ACC112 (cell line): ENCODE data around the gene MOB3A.
A peak's percentile ranks its signal among the peaks of the same experiment; 100 is the strongest.

Source experiments
- H2AFZ ChIP-seq: fragments of 200-600 bp; sonication (generic); one replicate; pipeline ENCODE4 v1.6.0; 2017; ENCODE audit warnings: antibody characterized with exemption, low read length; ENCODE audit not compliant: unreplicated experiment
- H3K27ac ChIP-seq: fragments of 200-600 bp; sonication (generic); 2 replicates; pipeline ENCODE4 v1.5.1; 2014; ENCODE audit warnings: low read depth, mild to moderate bottlenecking, antibody characterized with exemption, low read length, moderate library complexity
- H3K27me3 ChIP-seq: fragments of 200-600 bp; sonication (generic); 2 replicates; pipeline ENCODE4 v1.6.1; 2014; ENCODE audit warnings: mild to moderate bottlenecking, antibody characterized with exemption, low read length, moderate library complexity, mixed read lengths; ENCODE audit not compliant: insufficient read depth
- H3K36me3 ChIP-seq: fragments of 200-600 bp; sonication (generic); 2 replicates; pipeline ENCODE4 v1.6.1; 2016; ENCODE audit warnings: mild to moderate bottlenecking, antibody characterized with exemption, low read length, moderate library complexity, mixed read lengths; ENCODE audit not compliant: insufficient read depth
- H3K4me1 ChIP-seq: fragments of 200-600 bp; sonication (generic); one replicate; pipeline ENCODE4 v1.6.1; 2016; ENCODE audit warnings: low read length, mixed read lengths; ENCODE audit not compliant: insufficient read depth, unreplicated experiment, control insufficient read depth
- H3K4me3 ChIP-seq: fragments of 200-600 bp; sonication (generic); 2 replicates; pipeline ENCODE4 v1.5.1; 2014; ENCODE audit warnings: mild to moderate bottlenecking, low read depth, low read length
- H3K79me2 ChIP-seq: fragments of 200-600 bp; sonication (generic); one replicate; pipeline ENCODE4 v1.6.0; 2016; ENCODE audit warnings: low read length; ENCODE audit not compliant: control insufficient read depth, unreplicated experiment, insufficient read depth

Gene MOB3A

DNA sequence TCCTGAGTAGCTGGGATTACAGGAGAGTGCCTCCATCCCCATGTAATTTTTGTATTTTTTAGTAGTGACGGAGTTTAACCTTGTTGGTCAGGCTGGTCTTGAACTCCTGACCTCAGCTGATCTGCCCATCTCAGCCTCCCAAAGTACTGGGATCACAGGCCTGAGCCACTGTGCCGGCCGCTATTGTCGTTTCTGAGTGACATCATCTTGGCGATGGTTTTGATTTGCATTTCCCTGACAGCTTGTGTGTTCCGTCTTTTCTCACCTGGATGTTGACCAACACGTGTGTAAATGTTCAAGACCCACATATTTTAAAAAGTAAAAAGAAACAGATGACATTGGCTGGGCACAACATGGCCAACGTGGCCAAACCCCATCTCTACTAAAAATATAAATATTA lies 32.3 kb downstream of the MOB3A start:
- H3K4me1 ChIP-seq = peaks cover 25% of the 10 kb centered on the region
- no peaks in the 10 kb centered on the region for H3K27me3 ChIP-seq
- no peak overlapping the region for H2AFZ ChIP-seq
- no peak overlapping the region for H3K4me3 ChIP-seq
- H3K36me3 ChIP-seq = no peaks in the 10 kb centered on the region
- no peak overlapping the region for H3K27ac ChIP-seq
- H3K79me2 ChIP-seq = no peaks in the 10 kb centered on the region

DNA sequence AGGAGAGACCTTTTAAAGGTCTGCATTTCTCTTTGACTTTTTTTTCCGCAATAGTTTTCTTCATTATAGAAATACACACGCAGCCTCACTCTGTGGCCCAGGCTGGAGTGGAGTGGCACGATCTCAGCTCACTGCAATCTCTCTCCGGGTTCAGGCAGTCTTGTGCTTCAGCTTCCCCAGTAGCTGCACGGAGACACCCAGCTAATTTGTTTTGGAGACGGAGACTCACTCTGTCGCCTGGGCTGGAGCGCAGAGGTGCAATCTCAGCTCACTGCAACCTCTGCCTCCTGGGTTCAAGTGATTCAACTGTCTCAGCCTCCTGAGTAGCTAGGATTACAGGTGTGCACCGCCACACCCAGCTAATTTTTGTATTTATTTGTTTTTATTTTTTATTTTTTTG lies 33.4 kb downstream of the MOB3A start:
- H3K27ac ChIP-seq = no peak overlapping the region
- H3K4me1 ChIP-seq = peaks cover 25% of the 10 kb centered on the region
- H3K27me3 ChIP-seq = no peaks in the 10 kb centered on the region
- H3K79me2 ChIP-seq = no peaks in the 10 kb centered on the region
- H3K4me3 ChIP-seq = no peak overlapping the region
- H3K36me3 ChIP-seq = no peaks in the 10 kb centered on the region
- no peak overlapping the region for H2AFZ ChIP-seq

DNA sequence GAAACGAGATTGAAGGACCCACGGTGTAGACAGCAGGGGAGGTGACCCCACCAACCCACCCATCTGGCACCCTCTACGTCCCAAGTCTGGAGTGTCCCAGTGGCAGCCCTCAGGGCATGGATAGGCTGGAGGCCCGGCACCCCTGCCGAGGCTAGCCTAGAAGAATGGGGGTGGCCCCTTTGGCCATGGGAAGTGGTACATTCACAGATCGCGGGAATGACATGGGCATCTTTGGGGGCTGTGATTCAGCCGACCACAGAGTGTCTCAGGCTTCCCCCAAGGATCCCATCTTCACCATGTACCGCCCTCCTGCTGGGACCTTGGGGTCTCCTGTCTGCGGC lies 33.8 kb downstream of the MOB3A start:
- Histone ChIP-seq H2AFZ (no peak overlapping the region), H3K4me1 (peaks cover 25% of the 10 kb centered on the region), H3K27ac (no peak overlapping the region), H3K4me3 (peak overlapping the region; percentile 74), H3K79me2 (no peaks in the 10 kb centered on the region), H3K36me3 (no peaks in the 10 kb centered on the region), H3K27me3 (no peaks in the 10 kb centered on the region)

DNA sequence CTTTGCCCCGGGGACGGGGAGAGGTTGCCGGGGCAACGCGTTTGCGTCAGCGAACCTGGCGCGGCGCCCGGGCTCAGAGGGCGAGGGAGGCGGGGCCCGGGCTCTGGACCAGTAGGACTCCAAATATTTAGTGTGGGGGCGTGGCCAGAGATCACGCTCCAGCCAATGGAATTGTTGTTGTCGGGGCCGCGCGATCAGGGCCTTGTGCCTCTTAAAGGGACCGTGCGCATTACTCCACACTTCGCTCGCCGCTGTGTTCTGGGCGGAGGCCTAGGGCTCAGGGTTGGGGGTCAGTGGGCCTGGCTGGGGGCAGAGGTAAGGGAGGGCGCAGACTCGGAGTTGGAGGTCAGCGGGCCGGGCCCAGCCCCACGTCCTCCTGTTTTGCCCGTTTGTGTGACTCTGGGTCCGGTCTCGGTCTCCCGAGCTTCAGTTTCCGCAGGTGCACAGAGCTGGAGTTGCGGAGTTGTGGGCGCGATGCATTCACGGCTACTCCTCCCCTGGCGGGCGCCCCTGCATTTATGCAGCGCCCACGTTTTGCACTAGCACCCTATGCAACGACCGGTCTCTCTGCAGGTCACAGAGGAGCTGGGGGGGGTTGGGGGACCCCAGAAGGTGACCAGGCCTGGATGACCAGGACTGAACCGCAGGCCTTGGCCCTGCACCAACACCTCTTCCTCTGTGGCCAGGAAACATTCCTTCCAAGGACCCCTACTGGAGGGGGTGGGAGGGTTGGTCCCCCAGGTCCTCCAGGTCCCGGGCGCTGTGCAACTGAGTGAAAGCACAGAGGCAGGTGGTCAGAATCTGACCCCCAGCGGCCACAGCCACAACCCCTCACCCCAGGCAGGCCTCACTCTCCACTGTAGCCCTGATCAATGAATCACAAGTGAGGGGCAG lies 34.4 kb downstream of the MOB3A start:
- Histone ChIP-seq H3K36me3 (no peaks in the 10 kb centered on the region), H3K4me1 (peaks cover 25% of the 10 kb centered on the region), H2AFZ (peak overlapping the region; percentile 48), H3K27ac (peak overlapping the region; percentile 94), H3K4me3 (peak overlapping the region; percentile 74), H3K79me2 (no peaks in the 10 kb centered on the region), H3K27me3 (no peaks in the 10 kb centered on the region)

DNA sequence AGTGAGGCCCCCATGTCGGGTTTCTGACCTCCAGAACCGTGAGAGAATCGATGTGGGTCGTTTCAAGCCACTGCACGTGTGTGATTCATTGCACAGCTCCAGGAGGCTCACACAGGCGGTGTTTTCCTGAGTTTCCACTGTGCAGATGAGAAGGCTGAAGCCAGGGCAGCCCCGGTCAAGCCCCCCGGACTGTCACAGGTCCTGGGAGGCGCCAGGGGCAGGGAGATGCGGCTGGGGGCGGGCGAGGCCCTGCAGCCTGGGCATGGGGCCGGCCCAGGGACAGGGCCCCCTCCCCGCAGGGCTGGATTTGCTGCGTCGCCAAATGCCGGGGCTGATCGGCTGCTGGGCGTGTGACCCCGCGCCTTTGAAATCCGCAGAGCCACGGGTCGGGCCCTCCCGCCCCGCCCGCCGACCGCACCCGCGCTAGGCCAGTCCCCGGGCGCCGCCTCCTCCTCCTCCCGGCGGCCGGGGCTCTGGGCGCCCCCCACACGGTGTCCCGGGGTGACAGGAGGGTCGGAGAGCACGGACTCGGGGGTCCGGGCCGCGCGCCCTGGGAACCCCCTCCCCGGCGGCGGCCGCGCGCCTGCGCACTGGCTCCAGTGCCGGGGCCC lies 35.1 kb downstream of the MOB3A start:
- no peaks in the 10 kb centered on the region for H3K36me3 ChIP-seq
- no peak overlapping the region for H2AFZ ChIP-seq
- H3K4me1 ChIP-seq = peaks cover 29% of the 10 kb centered on the region
- no peaks in the 10 kb centered on the region for H3K79me2 ChIP-seq
- H3K27ac ChIP-seq = peak overlapping the region; percentile 94
- peak overlapping the region; percentile 74 for H3K4me3 ChIP-seq
- H3K27me3 ChIP-seq = no peaks in the 10 kb centered on the region

DNA sequence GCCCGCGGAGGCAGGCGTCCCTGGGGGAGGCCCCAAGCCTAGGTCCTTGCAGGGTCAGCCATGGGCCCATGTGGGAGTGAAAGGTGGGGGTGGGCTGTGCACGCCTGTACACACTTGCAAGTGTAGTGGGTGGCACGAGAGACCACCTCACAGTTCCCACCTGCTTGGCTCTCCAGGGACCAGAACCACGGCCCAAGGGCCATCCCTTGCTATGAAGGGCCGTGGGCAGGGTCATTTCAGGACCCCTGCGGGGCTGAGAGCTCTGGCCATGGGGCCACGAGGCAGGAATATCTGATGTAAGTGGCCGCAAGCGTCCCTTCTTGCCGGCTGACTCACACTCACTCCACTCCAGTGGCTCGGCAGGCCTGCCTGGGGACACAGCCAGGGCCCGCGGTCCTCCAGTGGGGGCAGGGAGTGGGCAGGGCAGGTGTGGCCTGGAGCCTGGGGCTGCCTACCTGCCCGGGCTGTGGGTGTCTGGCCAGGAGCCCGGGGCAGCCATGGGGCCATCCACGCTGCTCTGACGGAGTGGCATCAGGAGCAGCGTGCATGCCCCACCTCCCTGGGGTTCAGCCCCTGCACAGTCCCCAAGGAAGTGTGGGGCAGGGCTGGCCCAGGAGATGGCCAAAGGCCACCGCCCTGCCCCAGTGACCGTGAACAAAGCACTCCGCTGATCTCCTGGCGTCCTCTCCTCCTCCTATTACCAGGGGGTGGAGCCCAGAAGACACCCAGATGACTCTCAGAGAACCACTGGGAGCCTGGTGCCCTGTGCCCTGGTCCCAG lies 36.5 kb downstream of the MOB3A start:
- Histone ChIP-seq H3K4me1 (peaks cover 37% of the 10 kb centered on the region), H3K27ac (peak overlapping the region; percentile 94), H3K4me3 (peak overlapping the region; percentile 74), H3K27me3 (no peaks in the 10 kb centered on the region), H3K79me2 (no peaks in the 10 kb centered on the region), H3K36me3 (no peaks in the 10 kb centered on the region), H2AFZ (no peak overlapping the region)

DNA sequence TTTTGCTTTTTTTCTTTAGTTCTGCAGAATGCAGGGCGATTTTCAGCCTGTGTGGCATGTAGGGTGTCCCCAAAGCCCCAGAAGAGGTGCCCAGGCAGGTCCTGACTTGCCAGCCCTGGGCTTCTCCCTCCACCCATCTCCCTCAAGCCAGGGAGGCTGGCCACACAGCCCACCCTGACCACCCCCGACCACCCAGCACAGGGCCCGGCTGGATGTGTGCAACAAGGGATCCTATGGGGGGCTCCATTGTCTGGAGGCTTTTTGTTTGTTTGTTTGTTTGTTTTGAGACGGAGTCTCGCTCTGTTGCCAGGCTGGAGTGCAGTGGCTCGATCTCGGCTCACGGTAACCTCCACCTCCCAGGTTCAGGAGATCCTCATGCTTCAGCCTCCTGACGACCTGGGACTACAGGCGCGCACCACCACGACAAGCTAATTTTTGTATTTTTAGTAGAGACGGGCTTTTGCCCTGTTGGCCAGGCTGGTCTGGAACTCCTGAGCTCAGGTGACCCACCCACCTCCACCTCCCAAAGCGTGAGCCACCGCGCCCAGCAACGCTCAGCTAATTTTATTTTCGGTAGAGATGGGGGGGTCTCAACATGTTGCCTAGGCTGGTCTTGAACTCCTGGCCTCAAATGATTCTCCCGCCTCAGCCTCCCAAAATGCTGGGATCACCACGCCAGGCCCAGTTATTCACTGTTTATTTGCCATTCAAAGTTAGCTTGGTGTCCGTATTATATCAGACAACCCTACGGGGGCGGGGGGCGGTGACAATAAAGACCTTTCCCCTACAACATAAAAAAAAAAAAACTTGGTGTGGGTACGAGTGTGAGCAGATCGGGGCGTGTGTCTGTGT lies 37.3 kb downstream of the MOB3A start:
- H3K27me3 ChIP-seq = no peaks in the 10 kb centered on the region
- no peak overlapping the region for H2AFZ ChIP-seq
- no peaks in the 10 kb centered on the region for H3K79me2 ChIP-seq
- no peaks in the 10 kb centered on the region for H3K36me3 ChIP-seq
- H3K4me1 ChIP-seq = peaks cover 37% of the 10 kb centered on the region
- no peak overlapping the region for H3K4me3 ChIP-seq
- peak overlapping the region; percentile 94 for H3K27ac ChIP-seq

DNA sequence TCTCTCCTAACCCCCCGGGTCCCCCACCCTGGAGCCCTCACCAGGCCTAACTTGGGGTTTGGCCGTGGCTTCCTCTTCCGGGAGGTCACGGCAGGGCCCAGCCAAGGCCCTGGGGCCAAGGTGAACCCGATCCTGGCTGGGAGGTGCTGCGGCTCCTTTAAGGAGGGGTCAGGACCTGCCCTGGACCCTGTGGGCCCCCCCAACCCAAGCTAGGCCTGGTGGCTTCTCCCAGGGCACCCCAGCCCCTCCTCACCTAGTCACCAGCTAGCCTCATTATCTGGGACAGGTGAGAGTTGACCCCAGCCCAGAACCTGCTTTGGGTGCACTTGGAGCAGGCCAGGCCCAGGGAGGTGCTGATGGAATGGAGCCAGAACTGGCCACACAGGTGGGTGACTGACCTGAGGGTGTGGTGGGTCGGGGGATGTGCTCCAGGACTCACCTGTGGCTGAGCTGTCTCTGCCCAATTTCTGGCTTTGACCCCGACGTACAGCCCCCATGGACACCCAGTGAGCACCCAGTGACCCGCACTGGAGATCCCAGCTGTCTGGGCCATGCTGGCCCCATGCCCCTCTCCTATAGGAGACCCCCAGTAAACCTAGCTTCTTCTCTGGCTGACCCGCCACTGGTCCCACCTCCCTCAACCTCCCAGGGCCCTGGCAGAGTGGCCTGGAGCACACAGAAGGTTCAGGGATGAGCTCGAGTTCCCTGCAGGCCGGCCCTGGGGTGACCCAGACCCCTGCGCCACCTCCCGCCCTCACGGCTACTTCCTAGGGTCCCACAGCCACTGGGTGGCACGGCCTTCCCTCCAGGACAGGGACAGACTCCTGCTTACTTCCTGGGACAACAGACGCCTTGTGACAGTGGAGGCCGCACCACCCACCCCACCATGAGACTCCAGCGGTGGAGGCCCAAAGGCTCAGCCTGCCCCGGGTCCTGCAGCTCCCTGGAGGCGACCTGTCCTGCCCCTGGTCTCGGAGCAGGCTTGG lies 38.3 kb downstream of the MOB3A start:
- Histone ChIP-seq H3K27ac (no peak overlapping the region; the same call in 1 of the 2 replicates), H3K4me1 (peaks cover 37% of the 10 kb centered on the region), H3K27me3 (no peaks in the 10 kb centered on the region), H3K36me3 (no peaks in the 10 kb centered on the region), H2AFZ (no peak overlapping the region), H3K4me3 (no peak overlapping the region), H3K79me2 (no peaks in the 10 kb centered on the region)

DNA sequence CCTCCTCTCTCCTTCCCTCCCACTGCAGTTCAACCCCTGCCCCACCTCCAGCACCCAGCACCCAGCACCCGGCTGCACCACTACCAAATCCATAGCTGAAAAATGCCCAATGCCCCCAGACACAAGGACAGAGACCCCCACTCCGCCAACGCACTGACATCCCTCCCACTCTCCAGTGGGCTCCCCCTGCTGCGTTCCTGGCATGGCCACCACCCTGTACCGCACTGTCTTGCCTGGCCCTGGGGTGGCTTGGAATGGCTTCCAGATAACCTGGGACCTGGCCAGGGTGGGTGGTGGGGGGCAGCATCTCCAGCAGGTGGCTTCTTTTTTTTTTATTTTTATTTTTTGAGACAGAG lies 39.3 kb downstream of the MOB3A start:
- H3K27ac ChIP-seq = no peak overlapping the region
- H3K27me3 ChIP-seq = no peaks in the 10 kb centered on the region
- peaks cover 35% of the 10 kb centered on the region for H3K4me1 ChIP-seq
- H3K4me3 ChIP-seq = no peak overlapping the region
- H3K36me3 ChIP-seq = no peaks in the 10 kb centered on the region
- no peaks in the 10 kb centered on the region for H3K79me2 ChIP-seq
- no peak overlapping the region for H2AFZ ChIP-seq
